SK-N-SH treated with all-trans-retinoic acid at 6 μM for 48 hours (cell line): Measurements from ENCODE around the gene LTK.

Source experiments
- ATAC-seq: fragments of 200-7000 bp; cut with Tn5 transposase; 3 replicates; pipeline ENCODE4 v1.9.1; 2020; ENCODE audit warnings: mild to moderate bottlenecking, moderate library complexity
- ARNTL ChIP-seq: fragments of 450-650 bp; formaldehyde crosslinking; IDR thresholded peaks from 2 replicates; pipeline ENCODE4 v1.5.0; 2020; ENCODE audit warnings: low read depth, mild to moderate bottlenecking, moderate library complexity, borderline replicate concordance
- BACH2 ChIP-seq: fragments of 250-450 bp; sonication (Bioruptor Pico); IDR thresholded peaks from 2 replicates; pipeline ENCODE4 v1.9.0; 2021; ENCODE audit warnings: mild to moderate bottlenecking, borderline replicate concordance
- CREB5 ChIP-seq: fragments of 250-450 bp; sonication (Bioruptor Pico); IDR thresholded peaks from 2 replicates; pipeline ENCODE4 v1.5.1; 2020; ENCODE audit warnings: low read depth, mild to moderate bottlenecking, moderate library complexity
- CSDC2 ChIP-seq: fragments of 250-450 bp; sonication (Bioruptor Pico); IDR thresholded peaks from 2 replicates; pipeline ENCODE4 v1.5.0; 2020; ENCODE audit warnings: mild to moderate bottlenecking, moderate library complexity
- CSRNP3 ChIP-seq: fragments of 250-450 bp; sonication (Bioruptor Pico); IDR thresholded peaks from 2 replicates; pipeline ENCODE4 v1.5.1; 2021; ENCODE audit warnings: mild to moderate bottlenecking, moderate library complexity
- GLIS3 ChIP-seq: fragments of 250-450 bp; sonication (Bioruptor Pico); IDR thresholded peaks from 2 replicates; pipeline ENCODE4 v1.5.0; 2020; ENCODE audit warnings: mild to moderate bottlenecking, moderate library complexity
- ISL1 ChIP-seq: fragments of 250-450 bp; sonication (Bioruptor Pico); IDR thresholded peaks from 2 replicates; pipeline ENCODE4 v2.1.2; 2022; ENCODE audit warnings: mild to moderate bottlenecking, moderate library complexity
- PATZ1 ChIP-seq: fragments of 250-450 bp; sonication (Bioruptor Pico); IDR thresholded peaks from 2 replicates; pipeline ENCODE4 v1.8.0; 2020; ENCODE audit warnings: mild to moderate bottlenecking, moderate library complexity, borderline replicate concordance
- POU6F1 ChIP-seq: fragments of 250-450 bp; sonication (Bioruptor Pico); IDR thresholded peaks from 2 replicates; pipeline ENCODE4 v1.8.0; 2021; ENCODE audit warnings: low read depth, mild to moderate bottlenecking, moderate library complexity, borderline replicate concordance
- PPARA ChIP-seq: fragments of 250-450 bp; sonication (Bioruptor Pico); IDR thresholded peaks from 2 replicates; pipeline ENCODE4 v1.5.0; 2020; ENCODE audit warnings: mild to moderate bottlenecking, borderline replicate concordance
- RARB ChIP-seq: fragments of 250-450 bp; sonication (Bioruptor Pico); IDR thresholded peaks from 2 replicates; pipeline ENCODE4 v1.8.0; 2021; ENCODE audit warnings: mild to moderate bottlenecking, moderate library complexity
- TCF4 ChIP-seq: fragments of 250-450 bp; sonication (Bioruptor Pico); IDR thresholded peaks from 2 replicates; pipeline ENCODE4 v1.8.0; 2021; ENCODE audit warnings: mild to moderate bottlenecking, moderate library complexity, borderline replicate concordance
- TOX ChIP-seq: fragments of 250-450 bp; sonication (Bioruptor Pico); IDR thresholded peaks from 2 replicates; pipeline ENCODE4 v1.8.0; 2021; ENCODE audit warnings: mild to moderate bottlenecking, moderate library complexity, borderline replicate concordance
- TSHZ2 ChIP-seq: fragments of 250-450 bp; sonication (Bioruptor Pico); IDR thresholded peaks from 2 replicates; pipeline ENCODE4 v1.5.0; 2020; ENCODE audit warnings: mild to moderate bottlenecking, moderate library complexity
- ZC3H10 ChIP-seq: fragments of 250-450 bp; sonication (Bioruptor Pico); IDR thresholded peaks from 2 replicates; pipeline ENCODE4 v1.5.1; 2021; ENCODE audit warnings: mild to moderate bottlenecking, moderate library complexity
- ZFP30 ChIP-seq: fragments of 450-650 bp; formaldehyde crosslinking; IDR thresholded peaks from 2 replicates; pipeline ENCODE4 v1.5.0; 2022; ENCODE audit warnings: mild to moderate bottlenecking, moderate library complexity
- ZNF565 ChIP-seq: fragments of 450-650 bp; formaldehyde crosslinking; conservative IDR thresholded peaks from 2 replicates; pipeline ENCODE4 v1.5.0; 2020; ENCODE audit warnings: low read depth, mild to moderate bottlenecking, moderate library complexity
- ZNF70 ChIP-seq: fragments of 450-650 bp; formaldehyde crosslinking; IDR thresholded peaks from 2 replicates; pipeline ENCODE4 v1.5.0; 2020; ENCODE audit warnings: mild to moderate bottlenecking, moderate library complexity
- ZNF8 ChIP-seq: fragments of 450-650 bp; formaldehyde crosslinking; IDR thresholded peaks from 2 replicates; pipeline ENCODE4 v1.5.0; 2020; ENCODE audit warnings: mild to moderate bottlenecking, moderate library complexity

The LTK gene

GRCh38 chr15:41483115-41483514 lies 30.5 kb downstream of the LTK start (continued):
- no peak for TF ChIP-seq ARNTL (CRISPR knock-in tag)
- no peak for TF ChIP-seq ISL1
- no peak for TF ChIP-seq PATZ1 (CRISPR knock-in tag)
- no peak for TF ChIP-seq PPARA (CRISPR knock-in tag)
- no peak for TF ChIP-seq CSDC2 (CRISPR knock-in tag)
- TF ChIP-seq RARB: no peak
- no peak for TF ChIP-seq GLIS3 (CRISPR knock-in tag)
- TF ChIP-seq TCF4: no peak

GRCh38 chr15:41482110-41482877 lies 31.3 kb downstream of the LTK start:
- no peak for TF ChIP-seq ISL1
- no peak for TF ChIP-seq ARNTL (CRISPR knock-in tag)
- no peak for TF ChIP-seq ZC3H10 (CRISPR knock-in tag)
- no peak for TF ChIP-seq ZNF70 (CRISPR knock-in tag)
- no peak for TF ChIP-seq ZFP30 (CRISPR knock-in tag)
- TF ChIP-seq RARB: no peak
- TF ChIP-seq POU6F1 (CRISPR knock-in tag): no peak
- no peak for TF ChIP-seq TOX (CRISPR knock-in tag)
- no peak for TF ChIP-seq PATZ1 (CRISPR knock-in tag)
- no peak for TF ChIP-seq BACH2 (CRISPR knock-in tag)
- no peak for TF ChIP-seq TSHZ2 (CRISPR knock-in tag)
- ATAC-seq: no peak

GRCh38 chr15:41480396-41481140 lies 33.1 kb downstream of the LTK start:
- ATAC-seq: no peak
- no peak for TF ChIP-seq CSRNP3 (CRISPR knock-in tag)
- TF ChIP-seq POU6F1 (CRISPR knock-in tag): no peak
- TF ChIP-seq ZNF8 (CRISPR knock-in tag): no peak
- TF ChIP-seq ZC3H10 (CRISPR knock-in tag): no peak
- no peak for TF ChIP-seq CSDC2 (CRISPR knock-in tag)
- no peak for TF ChIP-seq TSHZ2 (CRISPR knock-in tag)
- TF ChIP-seq ZNF565 (CRISPR knock-in tag): no peak
- TF ChIP-seq CREB5: no peak
- no peak for TF ChIP-seq ZNF70 (CRISPR knock-in tag)
- TF ChIP-seq ARNTL (CRISPR knock-in tag): no peak
- TF ChIP-seq, all 23 proteins: peak for 0
